ENCODE data around the gene PDK4.
"Not testable (repeated sequence)": the region's sequence is repeated elsewhere in the genome, so short reads cannot be mapped to it uniquely, and the experiment has no call there.

The PDK4 gene

DNA sequence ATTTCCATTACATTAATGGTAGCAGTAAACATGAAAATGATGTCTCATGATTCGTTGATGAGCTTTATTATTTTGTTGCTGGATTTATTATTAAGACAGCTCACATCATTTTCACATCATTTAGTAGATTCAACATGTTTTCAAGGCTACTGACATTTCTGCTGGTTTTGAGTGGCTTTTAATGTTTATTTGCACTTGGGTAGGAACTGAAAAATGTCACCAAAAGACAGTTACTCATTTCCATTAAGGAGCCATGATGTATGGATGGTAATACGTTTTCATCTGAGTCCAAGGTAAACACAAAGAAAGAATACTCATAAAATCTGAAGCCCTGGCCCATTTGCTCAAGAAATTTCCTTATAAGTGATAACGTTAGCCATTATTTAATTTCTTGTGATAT lies 14.8 kb downstream of the PDK4 start:
- FAIRE-seq: no peak
- no peak for DNase-seq (ENCODE audit: insufficient read length, low spot score)
- TF ChIP-seq TAF1 (IDR thresholded peaks at IDR 0.05; ENCODE audit: low read depth, low read length) (no peak), POLR2AphosphoS5 (IDR thresholded peaks at IDR 0.05; ENCODE audit: low read depth, low read length) (no peak), POU2F2 (IDR thresholded peaks at IDR 0.05; ENCODE audit: low read depth, low read length) (no peak), SPI1 (IDR thresholded peaks at IDR 0.05; ENCODE audit: low read depth, low read length) (no peak), PAX5 (IDR thresholded peaks at IDR 0.05; ENCODE audit: insufficient read depth, low read length, severe bottlenecking) (no peak), POLR2A (IDR thresholded peaks at IDR 0.05; ENCODE audit: low read depth, low read length) (no peak)

DNA sequence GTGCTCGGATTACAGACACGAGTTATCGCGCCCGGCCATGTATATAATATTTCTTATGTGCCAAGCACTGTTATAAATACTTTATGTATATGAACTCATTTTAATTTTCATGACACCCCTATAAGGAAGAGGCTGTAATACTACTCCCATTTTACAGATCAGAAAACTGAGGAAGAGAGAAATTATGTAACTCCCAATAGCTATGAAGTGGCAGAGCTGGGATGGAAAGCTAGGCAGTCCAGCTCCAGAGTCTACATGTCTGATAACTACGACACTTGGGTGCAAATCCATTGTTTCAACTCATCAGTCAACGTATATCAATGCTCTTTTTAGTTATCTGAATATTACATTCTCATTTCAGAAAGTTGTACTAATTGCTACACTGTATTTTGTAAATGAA lies 17.0 kb downstream of the PDK4 start:
- TF ChIP-seq TAF1 (IDR thresholded peaks at IDR 0.05; ENCODE audit: low read depth, low read length) (no peak), SPI1 (IDR thresholded peaks at IDR 0.05; ENCODE audit: low read depth, low read length) (no peak), POLR2AphosphoS5 (IDR thresholded peaks at IDR 0.05; ENCODE audit: low read depth, low read length) (no peak), POLR2A (IDR thresholded peaks at IDR 0.05; ENCODE audit: low read depth, low read length) (no peak), PAX5 (IDR thresholded peaks at IDR 0.05; ENCODE audit: insufficient read depth, low read length, severe bottlenecking) (no peak), POU2F2 (IDR thresholded peaks at IDR 0.05; ENCODE audit: low read depth, low read length) (no peak)
- FAIRE-seq: no peak
- no peak for DNase-seq (ENCODE audit: insufficient read length, low spot score)

DNA sequence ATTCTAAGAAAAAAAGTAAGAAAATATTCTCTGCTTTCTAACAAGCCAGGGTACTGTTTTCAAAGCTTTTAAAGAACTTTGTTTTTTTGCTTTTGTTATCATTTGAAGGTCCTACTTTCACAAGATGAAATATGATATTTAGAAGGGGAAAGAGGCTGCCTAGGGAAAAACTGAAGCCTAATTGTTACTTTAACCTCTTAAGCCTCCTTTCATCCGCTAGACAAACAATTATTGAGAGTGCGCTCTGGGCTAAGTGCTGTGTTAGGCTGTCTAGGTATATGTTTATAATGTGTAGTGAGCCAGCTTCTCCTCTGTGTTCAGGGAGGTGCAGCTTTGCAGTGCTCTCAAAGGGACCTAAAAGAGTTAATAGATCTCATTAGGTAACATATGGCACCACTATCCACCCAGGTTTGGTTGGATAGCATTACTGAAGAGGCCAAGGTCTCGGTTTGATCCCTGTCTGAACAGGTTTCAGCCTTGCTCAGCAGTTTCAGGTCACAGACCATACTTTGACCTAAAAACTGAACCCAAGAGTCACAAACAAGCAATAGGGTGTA lies 17.9 kb downstream of the PDK4 start:
- FAIRE-seq: no peak
- no peak for DNase-seq (ENCODE audit: insufficient read length, low spot score)
- TF ChIP-seq TAF1 (IDR thresholded peaks at IDR 0.05; ENCODE audit: low read depth, low read length): no peak
- TF ChIP-seq SPI1 (IDR thresholded peaks at IDR 0.05; ENCODE audit: low read depth, low read length): no peak
- TF ChIP-seq POU2F2 (IDR thresholded peaks at IDR 0.05; ENCODE audit: low read depth, low read length): no peak

DNA sequence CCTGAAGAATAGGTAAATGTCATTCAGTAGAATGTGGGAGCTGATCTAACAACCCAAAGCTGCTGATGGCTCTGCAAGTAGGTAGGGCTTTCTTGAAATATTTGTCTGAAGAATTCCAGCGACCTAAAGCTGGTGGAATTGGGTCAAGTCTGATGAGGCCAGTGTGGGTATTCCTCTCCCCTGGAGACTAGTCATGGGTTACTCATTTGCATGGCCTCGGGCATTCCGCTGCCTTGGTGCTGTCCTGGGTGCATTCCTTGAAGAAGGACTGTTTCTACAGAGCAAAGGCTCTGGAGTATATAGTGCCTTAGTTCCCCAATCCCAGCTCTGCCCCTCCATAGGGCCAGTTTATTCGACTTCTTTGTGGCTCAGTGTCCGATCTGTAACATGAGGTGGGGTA lies 19.2 kb downstream of the PDK4 start:
- FAIRE-seq (no peak), DNase-seq (ENCODE audit: insufficient read length, low spot score) (no peak)
- TF ChIP-seq POU2F2 (IDR thresholded peaks at IDR 0.05; ENCODE audit: low read depth, low read length): no peak

DNA sequence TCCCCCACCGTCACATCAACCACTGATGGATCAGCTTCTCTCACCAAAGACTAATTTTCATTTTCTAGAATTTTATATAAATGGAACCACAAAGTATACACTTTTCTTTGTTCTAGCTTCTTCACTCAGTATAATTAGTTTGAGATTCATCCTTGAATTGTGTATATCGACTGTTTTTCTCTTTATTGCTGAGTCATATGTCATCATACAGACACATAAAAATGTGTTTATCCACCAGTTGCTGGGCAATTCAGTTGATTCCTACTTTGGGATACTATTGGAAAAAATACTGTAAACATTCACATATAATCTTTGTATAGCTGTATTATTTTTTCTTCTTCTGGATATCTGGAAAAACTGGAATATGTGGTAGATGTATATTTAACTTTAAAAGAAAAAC lies 26.6 kb downstream of the PDK4 start:
- TF ChIP-seq POLR2AphosphoS5 (IDR thresholded peaks at IDR 0.05; ENCODE audit: low read depth, low read length) (no peak), TAF1 (IDR thresholded peaks at IDR 0.05; ENCODE audit: low read depth, low read length) (no peak), POLR2A (IDR thresholded peaks at IDR 0.05; ENCODE audit: low read depth, low read length) (no peak), SPI1 (IDR thresholded peaks at IDR 0.05; ENCODE audit: low read depth, low read length) (no peak), PAX5 (IDR thresholded peaks at IDR 0.05; ENCODE audit: insufficient read depth, low read length, severe bottlenecking) (no peak), POU2F2 (IDR thresholded peaks at IDR 0.05; ENCODE audit: low read depth, low read length) (no peak)
- FAIRE-seq (no peak), DNase-seq (ENCODE audit: insufficient read length, low spot score) (no peak)

DNA sequence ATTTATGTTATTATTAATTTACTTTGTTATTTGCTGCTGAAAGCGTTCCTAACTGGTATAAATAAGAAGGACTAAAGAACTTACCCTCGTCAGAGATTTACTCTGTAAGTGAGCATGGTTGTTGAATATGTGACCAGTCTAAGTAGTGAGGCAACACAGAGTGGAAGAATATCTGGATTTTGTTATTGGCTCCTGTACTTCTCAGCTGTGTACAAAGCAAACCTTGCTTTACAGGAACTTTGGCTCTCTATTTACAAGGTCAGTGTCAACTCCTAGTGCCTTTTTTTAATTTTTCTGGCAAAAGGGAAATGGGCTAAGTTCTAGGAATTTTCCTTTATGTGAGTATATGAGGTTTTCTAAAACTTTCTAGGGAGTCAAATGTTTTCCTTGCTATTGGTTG lies 35.6 kb downstream of the PDK4 start:
- no peak for TF ChIP-seq TAF1 (IDR thresholded peaks at IDR 0.05; ENCODE audit: low read depth, low read length)
- no peak for TF ChIP-seq POU2F2 (IDR thresholded peaks at IDR 0.05; ENCODE audit: low read depth, low read length)
- TF ChIP-seq POLR2AphosphoS5 (IDR thresholded peaks at IDR 0.05; ENCODE audit: low read depth, low read length): no peak
- no peak for TF ChIP-seq POLR2A (IDR thresholded peaks at IDR 0.05; ENCODE audit: low read depth, low read length)
- no peak for TF ChIP-seq SPI1 (IDR thresholded peaks at IDR 0.05; ENCODE audit: low read depth, low read length)
- TF ChIP-seq PAX5 (IDR thresholded peaks at IDR 0.05; ENCODE audit: insufficient read depth, low read length, severe bottlenecking): no peak
- no peak for FAIRE-seq
- no peak for DNase-seq (ENCODE audit: insufficient read length, low spot score)

DNA sequence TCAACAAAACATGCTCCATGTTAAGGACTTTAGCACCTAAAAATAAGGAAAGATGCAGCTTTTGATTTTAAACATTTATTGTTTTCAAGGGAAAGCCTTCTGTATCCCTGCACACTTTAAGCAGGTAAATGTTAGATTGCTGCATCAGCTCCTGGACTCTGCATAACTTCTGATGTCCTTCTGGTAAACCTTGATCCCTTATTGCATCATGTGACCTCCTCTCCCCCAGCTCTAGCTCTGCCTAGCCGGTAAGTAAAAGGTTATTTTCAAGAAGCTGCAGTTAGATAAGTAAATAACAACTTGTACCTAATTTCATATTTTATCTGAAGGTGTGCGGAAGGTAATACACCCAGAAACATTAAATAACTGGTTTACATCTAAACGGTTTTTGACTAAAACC lies 37.5 kb downstream of the PDK4 start:
- TF ChIP-seq TAF1 (IDR thresholded peaks at IDR 0.05; ENCODE audit: low read depth, low read length): no peak
- no peak for TF ChIP-seq SPI1 (IDR thresholded peaks at IDR 0.05; ENCODE audit: low read depth, low read length)
- TF ChIP-seq POLR2A (IDR thresholded peaks at IDR 0.05; ENCODE audit: low read depth, low read length): no peak
- no peak for TF ChIP-seq POLR2AphosphoS5 (IDR thresholded peaks at IDR 0.05; ENCODE audit: low read depth, low read length)
- no peak for TF ChIP-seq PAX5 (IDR thresholded peaks at IDR 0.05; ENCODE audit: insufficient read depth, low read length, severe bottlenecking)
- no peak for TF ChIP-seq POU2F2 (IDR thresholded peaks at IDR 0.05; ENCODE audit: low read depth, low read length)
- DNase-seq (ENCODE audit: insufficient read length, low spot score) (no peak), FAIRE-seq (no peak)

DNA sequence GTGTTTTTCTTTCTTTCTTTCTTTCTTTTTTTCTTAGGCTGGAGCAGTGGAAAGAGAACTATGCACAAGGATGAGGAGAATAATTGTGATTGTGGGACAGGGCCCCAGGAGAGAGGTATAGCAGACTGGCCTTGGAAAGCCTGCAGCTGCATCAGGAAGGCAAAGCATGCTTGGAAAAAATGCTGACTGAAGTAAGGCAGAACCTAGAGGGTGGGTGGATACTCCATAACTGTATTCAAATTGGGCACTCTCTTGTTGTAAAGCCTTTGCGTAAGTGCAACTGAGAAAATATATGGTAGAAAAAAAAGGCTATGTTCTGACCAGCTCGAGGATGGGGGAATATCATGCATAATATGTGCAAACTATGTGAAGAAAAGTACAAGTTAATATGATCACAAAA lies 39.5 kb downstream of the PDK4 start:
- DNase-seq (ENCODE audit: insufficient read length, low spot score): no peak
- FAIRE-seq: no peak
- TF ChIP-seq POLR2AphosphoS5 (IDR thresholded peaks at IDR 0.05; ENCODE audit: low read depth, low read length) (no peak), PAX5 (IDR thresholded peaks at IDR 0.05; ENCODE audit: insufficient read depth, low read length, severe bottlenecking) (no peak), SPI1 (IDR thresholded peaks at IDR 0.05; ENCODE audit: low read depth, low read length) (no peak), POU2F2 (IDR thresholded peaks at IDR 0.05; ENCODE audit: low read depth, low read length) (no peak), POLR2A (IDR thresholded peaks at IDR 0.05; ENCODE audit: low read depth, low read length) (no peak), TAF1 (IDR thresholded peaks at IDR 0.05; ENCODE audit: low read depth, low read length) (no peak)

DNA sequence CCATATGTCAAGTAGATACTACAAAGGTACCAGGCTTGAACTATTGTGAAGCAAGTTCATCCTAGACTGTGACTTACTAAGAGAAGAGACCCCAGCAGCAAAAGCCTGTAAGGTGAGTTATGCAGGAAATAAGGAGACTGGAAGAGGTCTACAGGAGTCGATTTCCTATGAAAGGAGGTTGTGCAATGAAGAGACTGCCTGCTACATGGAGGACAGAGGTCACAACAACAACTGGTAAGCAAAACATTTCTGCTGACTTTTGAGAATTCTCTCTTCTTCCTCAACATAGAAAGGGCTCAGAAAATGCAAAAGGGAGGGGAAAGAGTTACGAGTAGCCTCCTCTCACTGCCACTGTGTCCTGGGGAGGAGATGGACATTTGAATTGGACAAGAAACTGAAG lies 42.4 kb downstream of the PDK4 start:
- DNase-seq (ENCODE audit: insufficient read length, low spot score) (no peak), FAIRE-seq (no peak)
- no peak for TF ChIP-seq POLR2A (IDR thresholded peaks at IDR 0.05; ENCODE audit: low read depth, low read length)
- TF ChIP-seq POLR2AphosphoS5 (IDR thresholded peaks at IDR 0.05; ENCODE audit: low read depth, low read length): no peak
- no peak for TF ChIP-seq POU2F2 (IDR thresholded peaks at IDR 0.05; ENCODE audit: low read depth, low read length)
- no peak for TF ChIP-seq TAF1 (IDR thresholded peaks at IDR 0.05; ENCODE audit: low read depth, low read length)
- no peak for TF ChIP-seq SPI1 (IDR thresholded peaks at IDR 0.05; ENCODE audit: low read depth, low read length)
- TF ChIP-seq PAX5 (IDR thresholded peaks at IDR 0.05; ENCODE audit: insufficient read depth, low read length, severe bottlenecking): no peak

DNA sequence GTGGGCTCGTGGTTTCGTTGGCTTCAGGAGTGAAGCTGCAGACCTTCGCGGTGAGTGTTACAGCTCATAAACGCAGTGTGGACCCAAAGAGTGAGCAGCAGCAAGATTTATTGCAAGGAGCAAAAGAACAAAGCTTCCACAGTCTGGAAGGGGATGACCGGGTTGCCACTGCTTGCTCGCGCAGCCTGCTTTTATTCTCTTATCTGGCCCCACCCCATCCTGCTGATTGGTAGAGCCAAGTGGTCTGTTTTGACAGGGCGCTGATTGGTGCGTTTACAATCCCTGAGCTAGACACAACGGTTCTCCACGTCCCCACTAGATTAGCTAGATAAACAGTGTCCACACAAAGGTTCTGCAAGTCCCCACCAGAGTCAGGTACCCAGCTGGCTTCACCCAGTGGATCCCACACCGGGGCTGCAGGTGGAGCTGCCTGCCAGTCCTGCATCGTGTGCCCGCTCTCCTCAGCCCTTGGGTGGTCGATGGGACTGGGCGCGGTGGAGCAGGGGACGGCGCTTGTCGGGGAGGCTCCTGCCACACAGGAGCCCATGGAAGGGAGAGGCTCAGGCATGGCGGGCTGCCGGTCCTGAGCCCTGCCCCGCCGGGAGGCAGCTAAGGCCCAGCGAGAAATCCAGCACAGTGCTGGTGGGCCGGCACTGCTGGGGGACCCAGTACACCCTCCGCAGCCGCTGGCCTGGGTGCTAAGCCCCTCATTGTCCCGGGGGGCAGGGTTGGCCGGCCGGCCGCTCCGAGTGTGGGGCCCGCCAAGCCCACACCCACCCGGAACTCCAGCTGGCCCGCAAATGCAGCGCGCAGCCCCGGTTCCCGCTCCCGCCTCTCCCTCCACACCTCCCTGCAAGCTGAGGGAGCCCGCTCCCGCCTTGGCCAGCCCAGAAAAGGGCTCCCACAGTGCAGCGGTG lies 44.0 kb downstream of the PDK4 start:
- FAIRE-seq: not testable (repeated sequence)

More for the DNA sequence above, 44.0 kb downstream of the PDK4 start:
- DNase-seq (ENCODE audit: insufficient read length, low spot score): not testable (repeated sequence)

Data from GM12891 (cell line).